Stimulated activated CD4-positive, alpha-beta T cell treated with anti-CD3 and anti-CD28 coated beads, Interleukin-1b, Interleukin-23, amount 100 ng/mL, for 1 hour (primary cell): ENCODE measurements around the gene ZNF488.

Source experiments
- DNase-seq, 2 donors: peaks; one replicate each; pipeline ENCODE4 v3.0.0-alpha.2; 2020; ENCODE audit warnings: low read depth in 2 of 2

Gene ZNF488

GRCh38 chr10:47348661-47349470 is 35.2 kb downstream of the ZNF488 start:
- DNase-seq, result no peak

GRCh38 chr10:47348138-47348651 is 35.9 kb downstream of the ZNF488 start, which contains the start of gene RBP3:
TSS of gene RBP3 (plus strand) at chr10:47348363. CDS start at chr10:47348485, 122 bp downstream.
- no peak for DNase-seq

GRCh38 chr10:47347303-47347675 is 36.8 kb downstream of the ZNF488 start:
- DNase-seq, result no peak

GRCh38 chr10:47346581-47347302 is 37.4 kb downstream of the ZNF488 start:
- DNase-seq, result no peak

- DNase-seq, result no peak
Measured at GRCh38 chr10:47344996-47345870, 38.9 kb downstream of the ZNF488 start.

- peak; percentile 29 to 63 for DNase-seq
Measured at GRCh38 chr10:47340608-47341170, 43.4 kb downstream of the ZNF488 start.

- DNase-seq, result no peak
Measured at GRCh38 chr10:47339759-47340607, 44.1 kb downstream of the ZNF488 start.

GRCh38 chr10:47339186-47339735 is 44.8 kb downstream of the ZNF488 start:
- no peak for DNase-seq

GRCh38 chr10:47337310-47337709 is 46.8 kb downstream of the ZNF488 start:
- no peak for DNase-seq

GRCh38 chr10:47336387-47337134 is 47.5 kb downstream of the ZNF488 start:
- DNase-seq, result no peak

GRCh38 chr10:47335906-47336305 is 48.2 kb downstream of the ZNF488 start:
- no peak for DNase-seq

- DNase-seq, result no peak
Measured at GRCh38 chr10:47334466-47335295, 49.4 kb downstream of the ZNF488 start.

GRCh38 chr10:47333532-47333931 is 50.6 kb downstream of the ZNF488 start:
- no peak for DNase-seq

- DNase-seq, result no peak
Measured at GRCh38 chr10:47332946-47333345, 51.1 kb downstream of the ZNF488 start.

- no peak for DNase-seq
Measured at GRCh38 chr10:47332371-47332770, 51.7 kb downstream of the ZNF488 start.

- DNase-seq, result no peak
Measured at GRCh38 chr10:47331954-47332353, 52.1 kb downstream of the ZNF488 start.

GRCh38 chr10:47331491-47331890 is 52.6 kb downstream of the ZNF488 start:
- no peak for DNase-seq

- DNase-seq, result no peak
Measured at GRCh38 chr10:47330804-47331203, 53.3 kb downstream of the ZNF488 start.

GRCh38 chr10:47330366-47330765 is 53.7 kb downstream of the ZNF488 start:
- no peak for DNase-seq
